Measurements from ENCODE around the gene SLC6A1. TPM values are rescaled to one million over a fixed set of nuclear protein-coding genes. Genes with fewer than 3 reads are reported as not detected.

SLC6A1 gene
- total RNA-seq, 1 experiment from 2014 or later, result not detected

GRCh38 chr3:11033871-11034270 is 41.3 kb downstream of the SLC6A1 start:
- H3K36me3 ChIP-seq (ENCODE audit: control insufficient read depth in 1 of 2, insufficient read depth in 2 of 2, low read length in 2 of 2), result no peaks in the 10 kb centered on the region

More at GRCh38 chr3:11033871-11034270, 41.3 kb downstream of the SLC6A1 start:
- TF ChIP-seq TCF7L2 (IDR thresholded peaks at IDR 0.05; ENCODE audit: borderline replicate concordance, extremely low read depth, insufficient read depth, insufficient read length) (no peak), CEBPB (IDR thresholded peaks at IDR 0.05; ENCODE audit: low read depth) (no peak), ELF1 (IDR thresholded peaks at IDR 0.05; ENCODE audit: borderline replicate concordance, low read depth) (no peak), SRF (IDR thresholded peaks at IDR 0.05; ENCODE audit: low read depth) (no peak), JUND (IDR thresholded peaks at IDR 0.05) (no peak), EGR1 (IDR thresholded peaks at IDR 0.05; ENCODE audit: low read depth) (no peak), SIN3A (IDR thresholded peaks at IDR 0.05; ENCODE audit: low read depth) (no peak), ZFX (IDR thresholded peaks at IDR 0.05) (no peak), EZH2phosphoT487 (IDR thresholded peaks at IDR 0.05; ENCODE audit: borderline replicate concordance) (no peak), EZH2 (IDR thresholded peaks at IDR 0.05) (no peak), ZNF274 (IDR thresholded peaks at IDR 0.05; ENCODE audit: low read depth, low read length) (no peak), MAX (IDR thresholded peaks at IDR 0.05) (no peak), POLR2A (IDR thresholded peaks at IDR 0.05; ENCODE audit: borderline replicate concordance, extremely low read depth, insufficient read depth, insufficient read length) (no peak), ATF3 (IDR thresholded peaks at IDR 0.05) (no peak), ZBTB33 (IDR thresholded peaks at IDR 0.05; ENCODE audit: extremely low read depth, insufficient replicate concordance, low read length) (no peak), FOSL1 (IDR thresholded peaks at IDR 0.05; ENCODE audit: low read depth) (no peak), RAD21 (IDR thresholded peaks at IDR 0.05; ENCODE audit: low read depth) (no peak), CTCF (IDR thresholded peaks at IDR 0.05 in 2 of 3, conservative IDR thresholded peaks at IDR 0.05 in 1 of 3; ENCODE audit: borderline replicate concordance in 1 of 3, insufficient read depth in 1 of 3, low read depth in 2 of 3, low read length in 2 of 3) (no peak)
- Histone ChIP-seq H3K9me2 (ENCODE audit: insufficient read depth) (no peaks in the 10 kb centered on the region), H3K4me2 (ENCODE audit: low read length) (no peak overlapping the region), H3K4me1 (ENCODE audit: control insufficient read depth in 1 of 2, insufficient read depth in 2 of 2, low read length in 2 of 2) (no peaks in the 10 kb centered on the region), H3K9me3 (ENCODE audit: control insufficient read depth in 1 of 2, insufficient read depth in 1 of 2, low read depth in 1 of 2, low read length in 2 of 2) (no peaks in the 10 kb centered on the region), H3K27me3 (ENCODE audit: insufficient read depth, low read length) (peaks cover 14% of the 10 kb centered on the region), H3K79me2 (ENCODE audit: insufficient read depth, low read length) (no peaks in the 10 kb centered on the region), H3K9ac (ENCODE audit: low read length) (no peak overlapping the region), H3K4me3 (replicated peaks in 1 of 2; ENCODE audit: low read depth in 1 of 2, low read length in 2 of 2) (no peak overlapping the region), H4K20me1 (ENCODE audit: insufficient read depth) (no peaks in the 10 kb centered on the region), H2AFZ (ENCODE audit: low read depth, low read length, poor library complexity, severe bottlenecking) (no peak overlapping the region), H3K27ac (ENCODE audit: low read depth, low read length) (no peak overlapping the region)
- BruUV-seq (replicated peaks), result no TSS peak
- ChIA-PET CTCF (no interaction called here), POLR2A (no interaction called here), RAD21 (ENCODE audit: low non-redundant PET in 1 of 2, low total read pairs in 2 of 2, uncharacterized antibody in 2 of 2, unreplicated experiment in 2 of 2) (interaction anchor here in 1 of 2 experiments (0.6 kb wide), 1 partner anchor 121 kb away, joined by 3 read pairs; the partner anchor contains the start of gene HRH1)
- DNase-seq (ENCODE audit: low read depth, low spot score) (no peak), ATAC-seq (no peak)
- intact Hi-C loops (cut with micrococcal nuclease), result no loop called here

Measured in HCT116 (cell line).